Measurements from ENCODE around the gene NOD2.

NOD2 gene

GRCh38 chr16:50692999-50693781, at the start of gene NOD2:
NOD2 (plus strand) TSS chr16:50693606; CDS start chr16:50699496, 5,890 bp downstream.
- no peak for DNase-seq

- DNase-seq: no peak
These were observed 49.2 kb upstream of the NOD2 start for GRCh38 chr16:50644245-50644644.

- DNase-seq: peak; percentile 71
These were observed 48.7 kb upstream of the NOD2 start for GRCh38 chr16:50644729-50645128.

- no peak for DNase-seq
These were observed 47.7 kb upstream of the NOD2 start for GRCh38 chr16:50645563-50646220.

GRCh38 chr16:50646345-50646744, 47.1 kb upstream of the NOD2 start:
- DNase-seq: no peak

- DNase-seq: no peak
These were observed 41.5 kb upstream of the NOD2 start for GRCh38 chr16:50651835-50652438.

- DNase-seq: peak; percentile 53
These were observed 40.5 kb upstream of the NOD2 start for GRCh38 chr16:50652836-50653425.

GRCh38 chr16:50653633-50654519, 39.5 kb upstream of the NOD2 start:
- DNase-seq: no peak

GRCh38 chr16:50655558-50656055, 37.8 kb upstream of the NOD2 start:
- DNase-seq: no peak

GRCh38 chr16:50657241-50657640, 36.2 kb upstream of the NOD2 start:
- peak; percentile 51 for DNase-seq

GRCh38 chr16:50659806-50660205, 33.6 kb upstream of the NOD2 start:
- no peak for DNase-seq

GRCh38 chr16:50662306-50662940, 31.0 kb upstream of the NOD2 start:
- DNase-seq: no peak

GRCh38 chr16:50664270-50664669, 29.1 kb upstream of the NOD2 start:
- DNase-seq: no peak

GRCh38 chr16:50665128-50665878, 28.1 kb upstream of the NOD2 start:
- DNase-seq: peak; percentile 89

- DNase-seq: peak; percentile 96
These were observed 26.5 kb upstream of the NOD2 start for GRCh38 chr16:50666658-50667496.

- DNase-seq: peak; percentile 76
These were observed 25.7 kb upstream of the NOD2 start for GRCh38 chr16:50667497-50668367.

- no peak for DNase-seq
These were observed 24.9 kb upstream of the NOD2 start for GRCh38 chr16:50668368-50669008.

GRCh38 chr16:50669741-50670140, 23.7 kb upstream of the NOD2 start:
- no peak for DNase-seq

- DNase-seq: no peak
These were observed 22.9 kb upstream of the NOD2 start for GRCh38 chr16:50670476-50670875.
